ENCODE measurements around the gene DAPK1. TPM values are rescaled to one million over a fixed set of nuclear protein-coding genes. Genes with fewer than 3 reads are reported as not detected.

The DAPK1 gene
- total and polyA plus RNA-seq, 3 donors from 2014 or later = 35.1 to 74.6 (median 71.0) TPM

DNA sequence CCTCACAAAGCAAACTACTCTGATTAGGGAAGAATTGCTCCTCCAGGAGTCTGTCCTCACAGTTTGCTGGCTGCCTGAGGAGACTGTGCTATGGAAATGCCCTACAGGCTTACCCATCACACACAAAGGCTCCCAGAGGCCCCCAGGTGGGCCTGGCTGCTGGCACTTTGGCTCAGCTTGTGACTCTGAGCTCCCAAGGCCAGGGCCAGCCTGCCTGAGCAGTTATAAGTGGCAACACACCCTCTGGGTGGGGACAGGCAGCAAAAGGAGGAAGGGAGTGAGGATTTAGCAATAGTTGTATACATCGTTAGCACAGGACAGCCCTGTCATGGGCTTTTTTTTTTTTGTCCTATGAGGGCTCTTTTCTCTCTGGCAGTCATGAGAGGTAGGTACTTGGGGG lies 103.5 kb downstream of the DAPK1 start:
- H3K9me3 ChIP-seq = no peaks in the 10 kb centered on the region
- H3K4me1 ChIP-seq = peaks cover 51% of the 10 kb centered on the region
- intact Hi-C loops (cut with DNase I; ENCODE audit: low total_unique reads) = no loop called here
- WGBS, 2 donors = 58 to 60% methylated on average over 1 of the region's 1 CpG
- TF ChIP-seq POLR2A (IDR thresholded peaks at IDR 0.05) = no peak
- TF ChIP-seq, protein P1, sequence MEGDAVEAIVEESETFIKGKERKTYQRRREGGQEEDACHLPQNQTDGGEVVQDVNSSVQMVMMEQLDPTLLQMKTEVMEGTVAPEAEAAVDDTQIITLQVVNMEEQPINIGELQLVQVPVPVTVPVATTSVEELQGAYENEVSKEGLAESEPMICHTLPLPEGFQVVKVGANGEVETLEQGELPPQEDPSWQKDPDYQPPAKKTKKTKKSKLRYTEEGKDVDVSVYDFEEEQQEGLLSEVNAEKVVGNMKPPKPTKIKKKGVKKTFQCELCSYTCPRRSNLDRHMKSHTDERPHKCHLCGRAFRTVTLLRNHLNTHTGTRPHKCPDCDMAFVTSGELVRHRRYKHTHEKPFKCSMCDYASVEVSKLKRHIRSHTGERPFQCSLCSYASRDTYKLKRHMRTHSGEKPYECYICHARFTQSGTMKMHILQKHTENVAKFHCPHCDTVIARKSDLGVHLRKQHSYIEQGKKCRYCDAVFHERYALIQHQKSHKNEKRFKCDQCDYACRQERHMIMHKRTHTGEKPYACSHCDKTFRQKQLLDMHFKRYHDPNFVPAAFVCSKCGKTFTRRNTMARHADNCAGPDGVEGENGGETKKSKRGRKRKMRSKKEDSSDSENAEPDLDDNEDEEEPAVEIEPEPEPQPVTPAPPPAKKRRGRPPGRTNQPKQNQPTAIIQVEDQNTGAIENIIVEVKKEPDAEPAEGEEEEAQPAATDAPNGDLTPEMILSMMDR (IDR thresholded peaks at IDR 0.05) = no peak
- H3K27ac ChIP-seq = peak overlapping the region; percentile 62 to 73
- no peaks in the 10 kb centered on the region for H3K27me3 ChIP-seq
- no peaks in the 10 kb centered on the region for H3K36me3 ChIP-seq (ENCODE audit: low read depth, missing control alignments)
- H3K4me3 ChIP-seq = no peak overlapping the region
- peak; percentile 57 for DNase-seq

DNA sequence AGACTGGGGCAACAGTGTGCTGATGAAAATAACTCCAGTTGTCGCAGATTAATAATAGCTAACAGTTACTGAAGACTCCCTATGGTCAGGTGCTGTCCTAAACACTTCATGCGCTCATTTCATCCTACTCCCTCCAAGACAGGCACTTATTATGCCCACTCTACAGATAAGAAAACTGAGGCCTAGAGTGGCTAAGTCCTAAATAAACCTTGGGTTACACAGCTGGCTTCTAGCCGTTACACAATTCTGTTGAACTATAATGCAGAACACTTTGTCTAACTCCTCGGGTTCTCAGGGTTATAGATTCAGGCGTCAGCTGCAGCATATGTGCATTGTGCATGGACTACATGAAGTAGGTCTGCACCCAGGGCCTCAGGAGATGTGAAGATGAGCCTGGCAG lies 103.9 kb downstream of the DAPK1 start:
- Histone ChIP-seq H3K4me1 (peaks cover 48% of the 10 kb centered on the region), H3K9me3 (no peaks in the 10 kb centered on the region), H3K36me3 (ENCODE audit: low read depth, missing control alignments) (no peaks in the 10 kb centered on the region), H3K27me3 (no peaks in the 10 kb centered on the region), H3K4me3 (no peak overlapping the region), H3K27ac (peak overlapping the region; percentile 62 to 73)
- TF ChIP-seq, protein P1 (IDR thresholded peaks at IDR 0.05) = no peak
- no peak for TF ChIP-seq POLR2A (IDR thresholded peaks at IDR 0.05)
- WGBS, 2 donors = 67 to 80% methylated on average over 5 of the region's 5 CpGs
- DNase-seq = no peak
- intact Hi-C loops (cut with DNase I; ENCODE audit: low total_unique reads) = no loop called here

DNA sequence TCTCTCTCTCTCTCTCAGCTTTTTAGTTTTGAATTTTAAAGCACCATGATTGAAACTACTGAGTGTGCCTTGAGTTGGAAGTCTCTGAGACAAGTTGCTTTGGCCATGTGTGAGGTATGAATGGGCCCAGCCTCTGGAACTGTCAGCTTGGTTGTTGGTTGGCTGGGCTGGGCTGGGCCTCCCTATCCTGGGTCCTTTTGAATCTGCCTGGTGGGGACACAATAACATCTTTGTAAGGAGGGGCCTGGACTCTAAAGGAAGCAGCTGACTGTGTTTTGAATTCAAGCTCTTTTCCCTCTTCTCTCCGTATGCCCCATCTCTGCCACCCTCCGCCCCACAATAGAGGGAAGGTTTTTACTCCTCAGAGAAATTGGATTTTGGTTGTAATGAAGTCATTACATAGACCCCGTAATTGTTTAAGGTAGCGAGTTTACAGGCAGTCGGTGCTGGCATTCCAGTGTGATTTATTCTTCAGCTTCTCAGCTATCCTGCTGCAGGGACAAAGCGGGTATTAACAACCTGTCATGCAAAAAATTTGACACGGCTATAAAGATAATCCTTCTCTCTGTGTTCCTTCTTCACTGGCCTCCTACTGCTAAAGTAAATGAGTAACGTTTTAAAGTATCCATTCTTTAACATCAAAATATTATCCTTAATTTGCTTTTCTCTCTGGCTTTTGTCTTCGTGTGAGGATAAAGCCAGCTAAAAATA lies 105.4 kb downstream of the DAPK1 start:
- intact Hi-C loops (cut with DNase I; ENCODE audit: low total_unique reads) = no loop called here
- TF ChIP-seq, protein P1 (IDR thresholded peaks at IDR 0.05) = no peak
- no peak for TF ChIP-seq POLR2A (IDR thresholded peaks at IDR 0.05)
- Histone ChIP-seq H3K36me3 (ENCODE audit: low read depth, missing control alignments) (no peaks in the 10 kb centered on the region), H3K4me1 (peaks cover 39% of the 10 kb centered on the region), H3K27me3 (no peaks in the 10 kb centered on the region), H3K4me3 (no peak overlapping the region), H3K9me3 (no peaks in the 10 kb centered on the region), H3K27ac (no peak overlapping the region)
- DNase-seq = no peak
- WGBS, 2 donors = 70 to 75% methylated on average over 9 of the region's 9 CpGs

DNA sequence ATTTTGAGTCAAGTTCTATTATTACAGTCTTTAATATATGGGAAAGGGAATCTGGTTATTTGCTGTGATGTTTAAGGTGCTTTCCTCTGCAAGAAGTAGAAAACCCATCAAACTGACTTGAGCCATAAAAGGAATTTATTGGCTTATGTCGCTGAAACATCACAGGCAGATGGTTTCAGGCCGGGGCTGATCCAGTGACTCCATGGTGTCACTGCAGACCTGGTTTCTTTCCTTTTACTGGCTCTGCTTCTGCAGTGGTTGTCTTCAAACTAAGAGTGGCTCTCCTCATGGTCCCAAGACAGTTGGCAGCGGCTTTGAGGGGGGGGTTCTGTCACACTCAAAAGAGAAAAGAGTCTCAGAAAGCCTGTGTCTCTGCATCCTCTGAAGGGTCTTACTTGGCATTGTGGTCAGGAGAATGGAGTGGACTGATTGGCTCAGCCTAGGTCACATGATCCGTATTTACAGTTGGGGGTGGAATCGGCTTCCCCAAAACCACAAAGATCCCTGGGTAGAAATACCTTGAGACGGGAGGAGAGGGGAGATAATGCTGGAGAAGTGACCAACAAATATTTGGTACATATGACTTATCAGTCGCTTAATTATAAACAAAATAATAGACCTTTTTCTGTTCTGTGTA lies 106.3 kb downstream of the DAPK1 start:
- intact Hi-C loops (cut with DNase I; ENCODE audit: low total_unique reads) = no loop called here
- DNase-seq = no peak
- Histone ChIP-seq H3K4me1 (peaks cover 31% of the 10 kb centered on the region), H3K27me3 (no peaks in the 10 kb centered on the region), H3K36me3 (ENCODE audit: low read depth, missing control alignments) (no peaks in the 10 kb centered on the region), H3K4me3 (no peak overlapping the region), H3K27ac (no peak overlapping the region), H3K9me3 (no peaks in the 10 kb centered on the region)
- TF ChIP-seq, protein P1 (IDR thresholded peaks at IDR 0.05) = no peak
- TF ChIP-seq POLR2A (IDR thresholded peaks at IDR 0.05) = no peak
- WGBS, 2 donors = 76 to 81% methylated on average over 7 of the region's 7 CpGs

Data from testis (tissue), 3 donors.